K562 (cell line): ENCODE results near the gene IFNA7. TPM values are rescaled to one million over a fixed set of nuclear protein-coding genes. Genes with fewer than 3 reads are reported as not detected.

Source experiments
- ATAC-seq: fragments of 200-7000 bp; cut with Tn5 transposase; 3 replicates; pipeline ENCODE4 v1.9.1; 2020; ENCODE audit warnings: moderate library complexity
- BruUV-seq: library from RNA; stranded (reverse); fragments of 400-500 nt; replicated peaks from 2 replicates; lab custom pipeline; 2021; lab: Mats Ljungman, UMichigan
- CTCF ChIA-PET: fragments of 300-600 bp; formaldehyde crosslinking; extraction: SDS; loops from one replicate; lab custom pipeline; 2021; ENCODE audit warnings: low intra/inter-chr PET ratio; lab: Yijun Ruan, JAX
- POLR2A ChIA-PET: fragments of 300-600, 350-650 bp; sonication (Branson Sonifier 250); formaldehyde crosslinking; extraction: SDS; loops from one replicate; lab custom pipeline; 2021; ENCODE audit warnings: antibody characterized with exemption, inconsistent platforms; lab: Yijun Ruan, JAX
- DNase-seq, 4 experiments: peaks; one replicate each; pipeline versions ENCODE4 v3.0.0 to v3.0.0-alpha.2; 2011 to 2018; ENCODE audit warnings: low spot score in 3 of 4, mixed read lengths in 3 of 4; ENCODE audit errors: extremely low read depth in 1 of 4
- FAIRE-seq: peaks from 2 replicates; lab custom pipeline; 2011; peaks lifted over from hg19 to GRCh38; lab: Jason Lieb, UNC
- H2AFZ ChIP-seq: 2 replicates; pipeline ENCODE4 v1.6.0; 2011; ENCODE audit warnings: low read depth, low read length, control low read depth, inconsistent platforms
- H3K27ac ChIP-seq: fragments of 200-600 bp; 3 replicates; pipeline ENCODE4 v1.8.0; 2011; ENCODE audit warnings: low read depth, mild to moderate bottlenecking, control low read depth, inconsistent platforms, low read length, moderate library complexity, mixed read lengths; ENCODE audit errors: extremely low read depth
- H3K27me3 ChIP-seq, 2 experiments: fragments of 300-600 bp in 1 of 2; 2 replicates in 1 of 2; 3 replicates in 1 of 2; pipeline versions ENCODE4 v1.6.0 to v1.8.0; 2011; ENCODE audit warnings: inconsistent platforms in 2 of 2, low read length in 2 of 2, mild to moderate bottlenecking in 1 of 2, mixed read lengths in 1 of 2, moderate library complexity in 1 of 2; ENCODE audit not compliant: control insufficient read depth in 2 of 2, insufficient read depth in 2 of 2
- H3K36me3 ChIP-seq: fragments of 300-600 bp; 3 replicates; pipeline ENCODE4 v1.8.0; 2011; ENCODE audit warnings: mild to moderate bottlenecking, low read length, inconsistent platforms; ENCODE audit not compliant: control insufficient read depth, insufficient read depth
- H3K4me1 ChIP-seq, 2 experiments: fragments of 200-600 bp in 1 of 2; replicated peaks in 1 of 2; 2 replicates in 1 of 2; 3 replicates in 1 of 2; pipeline versions ENCODE4 v1.5.1 to v1.8.0; 2011; ENCODE audit warnings: inconsistent platforms in 2 of 2, low read length in 2 of 2, mild to moderate bottlenecking in 1 of 2, mixed read lengths in 1 of 2, moderate library complexity in 1 of 2; ENCODE audit not compliant: control insufficient read depth in 2 of 2, insufficient read depth in 2 of 2
- H3K4me2 ChIP-seq: 2 replicates; pipeline ENCODE4 v1.6.1; 2011; ENCODE audit warnings: low read length, control low read depth, inconsistent platforms, mixed read lengths; ENCODE audit not compliant: insufficient read depth
- H3K4me3 ChIP-seq: fragments of 200-600 bp; sonication (generic), shearing (Covaris generic); 2 replicates; pipeline ENCODE4 v1.5.1; 2016; ENCODE audit warnings: control low read depth, inconsistent platforms
- H3K79me2 ChIP-seq: fragments of 200-600 bp; 3 replicates; pipeline ENCODE4 v1.8.0; 2011; ENCODE audit warnings: low read length, inconsistent platforms; ENCODE audit not compliant: control insufficient read depth, insufficient read depth
- H3K9ac ChIP-seq, 2 experiments: 2 replicates each; pipeline versions ENCODE4 v1.6.0 to v1.6.1; 2011; ENCODE audit warnings: low read depth in 2 of 2, low read length in 2 of 2, control low read depth in 1 of 2, inconsistent platforms in 1 of 2, mild to moderate bottlenecking in 1 of 2, mixed read lengths in 1 of 2; ENCODE audit not compliant: insufficient read depth in 1 of 2
- H3K9me1 ChIP-seq: one replicate; pipeline ENCODE4 v1.6.0; 2011; ENCODE audit warnings: inconsistent platforms, mild to moderate bottlenecking, low read length, moderate library complexity; ENCODE audit not compliant: control insufficient read depth, insufficient read depth
- H3K9me3 ChIP-seq: replicated peaks from 2 replicates; pipeline ENCODE4 v1.5.1; 2011; ENCODE audit warnings: low read depth, low read length, inconsistent platforms; ENCODE audit not compliant: control insufficient read depth, insufficient read depth
- H4K20me1 ChIP-seq: replicated peaks from 2 replicates; pipeline ENCODE4 v1.6.1; 2011; ENCODE audit warnings: low read length, inconsistent platforms, mixed read lengths; ENCODE audit not compliant: control insufficient read depth, insufficient read depth
- BDP1 ChIP-seq: IDR thresholded peaks from 3 replicates; pipeline ENCODE4 v1.6.1; 2011; ENCODE audit not compliant: insufficient read length, insufficient read depth
- CHD4 ChIP-seq: fragments of 200-600 bp; sonication (generic); IDR thresholded peaks from 3 replicates; pipeline ENCODE4 v1.6.1; 2012; ENCODE audit warnings: low read depth, mild to moderate bottlenecking, mixed read lengths, low read length, inconsistent platforms; ENCODE audit not compliant: insufficient read depth, insufficient replicate concordance, poor library complexity, severe bottlenecking
- HMG20A ChIP-seq: fragments of 450-650 bp; formaldehyde crosslinking; conservative IDR thresholded peaks from 2 replicates; pipeline ENCODE4 v1.4.0; 2020; ENCODE audit warnings: mild to moderate bottlenecking, mixed read lengths
- HNRNPL ChIP-seq: fragments of 200-400 bp; formaldehyde crosslinking; IDR thresholded peaks from 2 replicates; pipeline ENCODE4 v1.6.1; 2017; ENCODE audit warnings: low read depth, mild to moderate bottlenecking, low read length
- MTA2 ChIP-seq: fragments of 450-650 bp; IDR thresholded peaks from 2 replicates; pipeline ENCODE4 v1.6.1; 2016; ENCODE audit warnings: low read depth
- NONO ChIP-seq, 2 experiments: fragments of 200-400 bp in 1 of 2; fragments of 450-650 bp in 1 of 2; formaldehyde crosslinking in 1 of 2; IDR thresholded peaks; 2 replicates each; pipeline ENCODE4 v1.6.1; 2017; ENCODE audit warnings: low read depth in 2 of 2, mild to moderate bottlenecking in 2 of 2, moderate library complexity in 2 of 2, low read length in 1 of 2
- PRMT5 ChIP-seq: sonication (generic); formaldehyde crosslinking; IDR thresholded peaks from 2 replicates; pipeline ENCODE4 v1.5.0; 2020; ENCODE audit warnings: missing genetic modification reagents
- SAFB ChIP-seq: fragments of 200-400 bp; formaldehyde crosslinking; IDR thresholded peaks from 2 replicates; pipeline ENCODE4 v1.6.1; 2017; ENCODE audit warnings: low read depth, low read length, borderline replicate concordance
- ZNF668 ChIP-seq: fragments of 250-450 bp; sonication (Bioruptor Pico); IDR thresholded peaks from 2 replicates; pipeline ENCODE4 v1.8.0; 2022; ENCODE audit warnings: mild to moderate bottlenecking, inconsistent platforms
- WGBS: fragments of 100-300 bp; shearing (Covaris generic); methylation state at CpG from one replicate; pipeline ENCODE4 v1.1.6; 2016; ENCODE audit warnings: low coverage, mixed read lengths; ENCODE audit not compliant: insufficient coverage; ENCODE audit errors: missing lambda C conversion rate; 5-methylcytosine and 5-hydroxymethylcytosine counted together
- in situ Hi-C: fragments of 300-500 bp; cut with MboI; formaldehyde crosslinking; loops from 4 replicates; pipeline ENCODE4 v1.15.0; 2018; ENCODE audit warnings: inconsistent platforms, mixed read lengths
- intact Hi-C: fragments of 100-400 bp; cut with micrococcal nuclease; formaldehyde crosslinking; loops from 2 replicates; pipeline ENCODE4 v1.14.2; 2022
- polyA plus RNA-seq, 8 experiments: library from polyadenylated mRNA; depleted of rRNA in 4 of 8; stranded (reverse) in 5 of 8; unstranded in 3 of 8; fragments of >200 nt; fragmentation: Nextera tagmentation in 2 of 8; fragmentation: Illumina TruSeq in 1 of 8; extraction: Ambion mirVana in 2 of 8; extraction: Trizol in 1 of 8; gene quantifications; 2 replicates each; pipeline versions ENCODE4 v1.2.1 to v1.2.3, GENCODE V29; 2011 to 2014; ENCODE audit warnings: inconsistent platforms in 1 of 8, missing spikeins in 1 of 8
- total RNA-seq, 7 experiments: library from RNA; depleted of rRNA in 6 of 7; stranded (reverse); fragments of >200 nt in 6 of 7; fragmentation: Illumina TruSeq in 2 of 7; extraction: Trizol in 2 of 7; gene quantifications; 2 replicates each; pipeline versions ENCODE4 v1.2.1 to v1.2.3, GENCODE V29; 2011 to 2021; ENCODE audit warnings: low replicate concordance in 1 of 7
- TF ChIP-seq, protein P1 (sequence below): fragments of 250-450 bp; sonication (Bioruptor Pico); IDR thresholded peaks from 2 replicates; pipeline ENCODE4 v1.8.0; 2021; ENCODE audit warnings: borderline replicate concordance, mild to moderate bottlenecking, moderate library complexity; ENCODE audit not compliant: poor library complexity, severe bottlenecking

Gene IFNA7
- total and polyA plus RNA-seq, 9 of the 15 experiments (the other 6 are each of a cell fraction or from before 2014, with no cell fraction given) = not detected

DNA sequence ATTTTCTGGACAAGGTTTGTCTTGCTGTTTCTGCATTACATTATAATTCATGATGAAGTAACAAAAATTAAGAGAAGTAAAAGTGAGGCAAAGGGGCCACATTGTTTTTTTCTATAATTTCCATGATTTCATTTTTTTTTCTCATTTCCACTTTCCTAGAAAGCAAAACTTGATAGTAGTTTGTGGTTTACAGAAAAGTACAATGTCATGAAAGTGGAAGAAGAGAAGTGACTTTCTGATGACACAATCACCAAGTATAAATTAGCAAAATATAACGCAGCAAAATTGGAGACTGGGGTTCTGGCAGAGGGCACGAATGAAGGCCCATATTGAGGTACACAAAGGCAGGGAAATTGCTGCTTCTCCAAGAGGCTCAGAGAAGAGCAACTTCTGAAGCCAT, 42.8 kb upstream of the IFNA7 start:
- FAIRE-seq (no peak), ATAC-seq (no peak), DNase-seq (no peak)
- Histone ChIP-seq H3K4me2 (no peak overlapping the region), H3K9me3 (no peaks in the 10 kb centered on the region), H3K4me3 (no peak overlapping the region), H3K9me1 (no peaks in the 10 kb centered on the region), H3K9ac (no peak overlapping the region), H3K36me3 (no peaks in the 10 kb centered on the region), H2AFZ (no peak overlapping the region), H3K27ac (no peak overlapping the region), H4K20me1 (no peaks in the 10 kb centered on the region), H3K4me1 (no peaks in the 10 kb centered on the region), H3K79me2 (no peaks in the 10 kb centered on the region), H3K27me3 (no peaks in the 10 kb centered on the region)
- intact Hi-C loops = no loop called here
- whole genome bisulfite sequencing = no CpG with 5 or more reads among the region's 2 CpGs
- no TSS peak for BruUV-seq
- ChIA-PET CTCF (no interaction called here), POLR2A (no interaction called here)
- TF ChIP-seq SAFB = no peak
- TF ChIP-seq, protein P1, sequence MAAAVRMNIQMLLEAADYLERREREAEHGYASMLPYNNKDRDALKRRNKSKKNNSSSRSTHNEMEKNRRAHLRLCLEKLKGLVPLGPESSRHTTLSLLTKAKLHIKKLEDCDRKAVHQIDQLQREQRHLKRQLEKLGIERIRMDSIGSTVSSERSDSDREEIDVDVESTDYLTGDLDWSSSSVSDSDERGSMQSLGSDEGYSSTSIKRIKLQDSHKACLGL (CRISPR knock-in tag) = no peak
- TF ChIP-seq PRMT5 (CRISPR knock-in tag) = no peak
- TF ChIP-seq HNRNPL = no peak
- no peak for TF ChIP-seq MTA2
- no peak for TF ChIP-seq HMG20A
- TF ChIP-seq CHD4 = no peak
- TF ChIP-seq ZNF668 (CRISPR knock-in tag) = no peak
- TF ChIP-seq BDP1 = no peak
- TF ChIP-seq NONO (IDR thresholded peaks at IDR 0.05; ENCODE audit: low read depth in 2 of 2, low read length in 1 of 2) = no peak
- in situ Hi-C loops = no loop called here
